GM12878 (cell line): Measurements from ENCODE around the gene C3AR1.

ENCODE experiments used
- CBX5 ChIP-seq: sonication (generic); IDR thresholded peaks from 2 replicates; pipeline ENCODE4 v1.6.1; 2016; ENCODE audit warnings: low read depth, moderate library complexity, mild to moderate bottlenecking, inconsistent platforms
- FOXK2 ChIP-seq: fragments of 450-650 bp; IDR thresholded peaks from 2 replicates; pipeline ENCODE4 v1.6.1; 2017; ENCODE audit warnings: mild to moderate bottlenecking, moderate library complexity
- FOXM1 ChIP-seq: IDR thresholded peaks from 2 replicates; pipeline ENCODE4 v1.6.1; 2012; ENCODE audit warnings: low read depth, mild to moderate bottlenecking, inconsistent platforms, low read length, moderate library complexity
- GABPA ChIP-seq: IDR thresholded peaks from 2 replicates; pipeline ENCODE4 v1.6.1; 2014; ENCODE audit warnings: antibody characterized with exemption, low read depth, mild to moderate bottlenecking, inconsistent platforms
- POLR2A ChIP-seq: IDR thresholded peaks from 2 replicates; pipeline ENCODE4 v1.6.1; 2011; ENCODE audit warnings: low read depth, mild to moderate bottlenecking, low read length
- POLR2AphosphoS5 ChIP-seq: IDR thresholded peaks from 2 replicates; pipeline ENCODE4 v1.6.1; 2011; ENCODE audit warnings: mild to moderate bottlenecking, low read length, inconsistent platforms
- TF ChIP-seq, protein P1 (sequence below), 3 experiments: IDR thresholded peaks in 2 of 3; conservative IDR thresholded peaks in 1 of 3; 2 replicates each; pipeline ENCODE4 v1.5.1; 2011; ENCODE audit warnings: low read depth in 3 of 3, low read length in 3 of 3, mild to moderate bottlenecking in 3 of 3, control low read depth in 2 of 3, moderate library complexity in 2 of 3, inconsistent platforms in 1 of 3, mixed read lengths in 1 of 3; ENCODE audit not compliant: control insufficient read depth in 2 of 3, insufficient read depth in 1 of 3; ENCODE audit errors: extremely low read depth in 1 of 3

DNA sequence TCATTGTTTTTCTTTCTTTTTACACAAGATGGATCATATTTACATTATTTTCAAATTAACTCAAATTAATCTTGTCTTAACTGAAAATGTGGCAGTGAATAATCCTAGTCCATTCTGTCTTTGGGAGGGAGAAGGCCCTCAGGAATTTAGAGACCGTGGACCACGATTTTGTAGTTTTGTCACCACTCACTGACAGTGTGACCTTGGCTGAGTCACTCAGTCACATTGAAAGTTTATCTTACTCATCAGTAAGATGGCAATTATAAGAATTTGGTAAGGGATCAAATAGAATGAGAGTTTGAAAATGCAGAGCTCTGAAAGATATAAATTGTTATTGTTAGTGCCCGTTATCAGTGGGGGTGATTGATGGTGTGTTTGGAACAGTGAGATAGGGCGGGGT is 17.3 kb downstream of the C3AR1 start:
- no peak for TF ChIP-seq CBX5
- TF ChIP-seq GABPA: no peak
- no peak for TF ChIP-seq FOXK2
- no peak for TF ChIP-seq POLR2A
- no peak for TF ChIP-seq FOXM1
- TF ChIP-seq, protein P1, sequence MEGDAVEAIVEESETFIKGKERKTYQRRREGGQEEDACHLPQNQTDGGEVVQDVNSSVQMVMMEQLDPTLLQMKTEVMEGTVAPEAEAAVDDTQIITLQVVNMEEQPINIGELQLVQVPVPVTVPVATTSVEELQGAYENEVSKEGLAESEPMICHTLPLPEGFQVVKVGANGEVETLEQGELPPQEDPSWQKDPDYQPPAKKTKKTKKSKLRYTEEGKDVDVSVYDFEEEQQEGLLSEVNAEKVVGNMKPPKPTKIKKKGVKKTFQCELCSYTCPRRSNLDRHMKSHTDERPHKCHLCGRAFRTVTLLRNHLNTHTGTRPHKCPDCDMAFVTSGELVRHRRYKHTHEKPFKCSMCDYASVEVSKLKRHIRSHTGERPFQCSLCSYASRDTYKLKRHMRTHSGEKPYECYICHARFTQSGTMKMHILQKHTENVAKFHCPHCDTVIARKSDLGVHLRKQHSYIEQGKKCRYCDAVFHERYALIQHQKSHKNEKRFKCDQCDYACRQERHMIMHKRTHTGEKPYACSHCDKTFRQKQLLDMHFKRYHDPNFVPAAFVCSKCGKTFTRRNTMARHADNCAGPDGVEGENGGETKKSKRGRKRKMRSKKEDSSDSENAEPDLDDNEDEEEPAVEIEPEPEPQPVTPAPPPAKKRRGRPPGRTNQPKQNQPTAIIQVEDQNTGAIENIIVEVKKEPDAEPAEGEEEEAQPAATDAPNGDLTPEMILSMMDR (IDR thresholded peaks at IDR 0.05 in 2 of 3, conservative IDR thresholded peaks at IDR 0.05 in 1 of 3; ENCODE audit: control insufficient read depth in 2 of 3, extremely low read depth in 1 of 3, insufficient read depth in 1 of 3, low read depth in 3 of 3, low read length in 3 of 3): no peak
- no peak for TF ChIP-seq POLR2AphosphoS5
